H9 (cell line): ENCODE results near the gene HRH1. TPM values are rescaled to one million over a fixed set of nuclear protein-coding genes. Genes with fewer than 3 reads are reported as not detected.

Experiments
- DNase-seq: peaks from one replicate; pipeline ENCODE4 v3.0.0-alpha.2; 2017
- H2AFZ ChIP-seq: one replicate; pipeline ENCODE4 v1.6.1; 2013; ENCODE audit warnings: mild to moderate bottlenecking, low read length, control low read depth, moderate library complexity
- H2AK5ac ChIP-seq: 2 replicates; pipeline ENCODE4 v1.6.1; 2013; ENCODE audit warnings: low read length, control low read depth, mixed read lengths; ENCODE audit not compliant: insufficient read length
- H2BK120ac ChIP-seq: one replicate; pipeline ENCODE4 v1.6.1; 2013; ENCODE audit warnings: low read depth, mild to moderate bottlenecking, low read length, control low read depth, inconsistent platforms; ENCODE audit not compliant: poor library complexity, severe bottlenecking
- H2BK12ac ChIP-seq: 2 replicates; pipeline ENCODE4 v1.6.1; 2013; ENCODE audit warnings: low read length, control low read depth, mixed read lengths, low read depth; ENCODE audit not compliant: insufficient read length
- H2BK15ac ChIP-seq: 2 replicates; pipeline ENCODE4 v1.6.1; 2013; ENCODE audit warnings: low read depth, low read length, control low read depth
- H2BK20ac ChIP-seq: one replicate; pipeline ENCODE4 v1.6.1; 2013; ENCODE audit warnings: low read depth, mild to moderate bottlenecking, low read length, control low read depth, inconsistent platforms; ENCODE audit not compliant: poor library complexity, severe bottlenecking
- H2BK5ac ChIP-seq: 2 replicates; pipeline ENCODE4 v1.6.1; 2013; ENCODE audit warnings: low read length, control low read depth, mixed read lengths; ENCODE audit not compliant: insufficient read length
- H3K14ac ChIP-seq: 2 replicates; pipeline ENCODE4 v1.6.1; 2013; ENCODE audit warnings: low read length, control low read depth; ENCODE audit not compliant: insufficient read depth
- H3K18ac ChIP-seq: 2 replicates; pipeline ENCODE4 v1.6.1; 2013; ENCODE audit warnings: low read depth, mild to moderate bottlenecking, mixed read lengths, low read length, control low read depth; ENCODE audit not compliant: insufficient read length
- H3K23ac ChIP-seq: 2 replicates; pipeline ENCODE4 v1.6.1; 2013; ENCODE audit warnings: low read length, control low read depth, mixed read lengths, low read depth; ENCODE audit not compliant: insufficient read length
- H3K23me2 ChIP-seq: 2 replicates; pipeline ENCODE4 v1.6.1; 2013; ENCODE audit warnings: low read depth, mild to moderate bottlenecking, mixed read lengths, low read length, control low read depth; ENCODE audit not compliant: insufficient read length, poor library complexity, severe bottlenecking
- H3K27ac ChIP-seq: 2 replicates; pipeline ENCODE4 v1.5.1; 2013; ENCODE audit warnings: low read length, control low read depth, mixed read lengths, low read depth; ENCODE audit not compliant: insufficient read length
- H3K27me3 ChIP-seq: 2 replicates; pipeline ENCODE4 v1.6.1; 2013; ENCODE audit warnings: low read length, control low read depth, inconsistent platforms; ENCODE audit not compliant: insufficient read depth
- H3K4ac ChIP-seq: 2 replicates; pipeline ENCODE4 v1.6.1; 2013; ENCODE audit warnings: low read depth, mild to moderate bottlenecking, control low read depth, inconsistent platforms, low read length, moderate library complexity
- H3K4me1 ChIP-seq: 2 replicates; pipeline ENCODE4 v1.6.1; 2013; ENCODE audit warnings: low read length, control low read depth, inconsistent platforms; ENCODE audit not compliant: insufficient read depth
- H3K4me2 ChIP-seq: 2 replicates; pipeline ENCODE4 v1.6.1; 2013; ENCODE audit warnings: low read length, control low read depth, mixed read lengths; ENCODE audit not compliant: insufficient read length, insufficient read depth
- H3K56ac ChIP-seq: 2 replicates; pipeline ENCODE4 v1.6.1; 2013; ENCODE audit warnings: low read depth, mild to moderate bottlenecking, mixed read lengths, low read length, control low read depth; ENCODE audit not compliant: insufficient read length
- H3K79me1 ChIP-seq: 2 replicates; pipeline ENCODE4 v1.6.1; 2013; ENCODE audit warnings: low read depth, mild to moderate bottlenecking, moderate library complexity, low read length, control low read depth, inconsistent platforms; ENCODE audit not compliant: insufficient read depth, poor library complexity, severe bottlenecking
- H3K79me2 ChIP-seq: 2 replicates; pipeline ENCODE4 v1.6.1; 2013; ENCODE audit warnings: low read length, control low read depth, inconsistent platforms; ENCODE audit not compliant: insufficient read depth
- H3K9ac ChIP-seq: 2 replicates; pipeline ENCODE4 v1.6.1; 2013; ENCODE audit warnings: low read length, control low read depth, mixed read lengths; ENCODE audit not compliant: insufficient read length; ENCODE audit errors: extremely low read depth
- H3K9me3 ChIP-seq: one replicate; pipeline ENCODE4 v1.6.1; 2013; ENCODE audit warnings: low read depth, low read length, inconsistent platforms; ENCODE audit not compliant: control insufficient read depth
- H3T11ph ChIP-seq: one replicate; pipeline ENCODE4 v1.6.1; 2013; ENCODE audit warnings: mild to moderate bottlenecking, low read length, control low read depth, inconsistent platforms
- H4K20me1 ChIP-seq: one replicate; pipeline ENCODE4 v1.6.1; 2013; ENCODE audit not compliant: control insufficient read depth, insufficient read length, insufficient read depth
- H4K5ac ChIP-seq: 2 replicates; pipeline ENCODE4 v1.6.1; 2013; ENCODE audit warnings: low read depth, mild to moderate bottlenecking, mixed read lengths, low read length, control low read depth; ENCODE audit not compliant: insufficient read length
- H4K8ac ChIP-seq: replicated peaks from 2 replicates; pipeline ENCODE4 v1.6.1; 2013; ENCODE audit warnings: low read length, control low read depth, mixed read lengths, low read depth; ENCODE audit not compliant: insufficient read length
- H4K91ac ChIP-seq: 2 replicates; pipeline ENCODE4 v1.6.1; 2013; ENCODE audit warnings: low read depth, mild to moderate bottlenecking, moderate library complexity, mixed read lengths, low read length, control low read depth; ENCODE audit not compliant: insufficient read length
- H3K27ac Mint-ChIP-seq, 3 experiments: 2 replicates in 2 of 3; 3 replicates in 1 of 3; pipeline ENCODE4 v1.8.0; 2020 to 2021; ENCODE audit warnings: mixed read lengths in 3 of 3, mild to moderate bottlenecking in 1 of 3, moderate library complexity in 1 of 3
- H3K27me3 Mint-ChIP-seq: 2 replicates; pipeline ENCODE4 v1.8.0; 2021; ENCODE audit warnings: low read depth, mild to moderate bottlenecking, moderate library complexity, mixed read lengths
- H3K36me3 Mint-ChIP-seq, 3 experiments: 2 replicates in 2 of 3; 3 replicates in 1 of 3; pipeline ENCODE4 v1.8.0; 2020 to 2021; ENCODE audit warnings: low read depth in 3 of 3, mixed read lengths in 3 of 3; ENCODE audit not compliant: insufficient read depth in 1 of 3
- H3K4me1 Mint-ChIP-seq, 2 experiments: 2 replicates each; pipeline ENCODE4 v1.8.0; 2020; ENCODE audit warnings: mixed read lengths in 2 of 2
- H3K4me3 Mint-ChIP-seq, 2 experiments: 2 replicates in 1 of 2; 3 replicates in 1 of 2; pipeline ENCODE4 v1.8.0; 2020 to 2021; ENCODE audit warnings: mild to moderate bottlenecking in 2 of 2, mixed read lengths in 2 of 2, moderate library complexity in 1 of 2
- H3K9me3 Mint-ChIP-seq, 2 experiments: 2 replicates in 1 of 2; 3 replicates in 1 of 2; pipeline ENCODE4 v1.8.0; 2020; ENCODE audit warnings: mild to moderate bottlenecking in 2 of 2, mixed read lengths in 2 of 2, moderate library complexity in 1 of 2
- CTCF ChIP-seq: fragments of 200-600 bp; sonication (generic); conservative IDR thresholded peaks from 3 replicates; pipeline ENCODE4 v1.8.0; 2021; ENCODE audit warnings: antibody characterized with exemption, mild to moderate bottlenecking
- WGBS: extraction: QIAGEN DNeasy Blood & Tissue Kit; methylation state at CpG from one replicate; pipeline ENCODE4 v1.1.7; 2013; ENCODE audit warnings: missing lambda C conversion rate, low lambda C conversion rate, mixed read lengths; ENCODE audit not compliant: insufficient read length; ENCODE audit errors: extremely low coverage; 5-methylcytosine and 5-hydroxymethylcytosine counted together
- total RNA-seq: library from RNA; stranded (reverse); gene quantifications from 2 replicates; pipeline ENCODE4 v1.2.1, GENCODE V29; 2021

HRH1 gene
- total RNA-seq, 1 experiment from 2014 or later, result 0.74 TPM

DNA sequence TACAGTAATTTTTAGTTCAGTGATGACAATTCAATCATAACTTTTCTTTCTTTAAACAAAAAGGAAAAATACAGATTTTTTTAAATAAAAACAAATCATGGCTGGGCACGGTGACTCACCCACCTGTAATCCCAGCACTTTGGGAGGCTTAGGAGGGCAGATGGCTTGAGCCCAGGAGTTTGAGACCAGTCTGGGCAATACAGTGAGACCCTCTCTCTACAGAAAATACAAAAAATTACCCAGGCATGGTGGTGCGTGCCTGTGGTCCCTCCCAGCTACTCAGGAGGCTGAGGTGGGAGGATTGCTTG, 92.3 kb downstream of the HRH1 start:
- Histone ChIP-seq H3K79me1 (no peaks in the 10 kb centered on the region), H3K18ac (no peak overlapping the region), H3K4me1 (no peaks in the 10 kb centered on the region), H3K56ac (no peak overlapping the region), H4K20me1 (no peaks in the 10 kb centered on the region), H2BK5ac (no peak overlapping the region), H2AK5ac (no peak overlapping the region), H3K9me3 (no peaks in the 10 kb centered on the region), H3K14ac (no peak overlapping the region), H3K23ac (no peak overlapping the region), H3K23me2 (no peaks in the 10 kb centered on the region), H3K27ac (no peak overlapping the region), H2BK15ac (no peak overlapping the region), H2BK12ac (no peak overlapping the region), H2BK20ac (no peak overlapping the region), H3T11ph (no peak overlapping the region), H2AFZ (no peak overlapping the region), H3K79me2 (no peaks in the 10 kb centered on the region), H2BK120ac (no peak overlapping the region), H3K4ac (no peak overlapping the region), H4K8ac (no peak overlapping the region), H3K27me3 (no peaks in the 10 kb centered on the region), H4K91ac (no peak overlapping the region), H3K4me2 (no peak overlapping the region), H3K9ac (no peak overlapping the region), H4K5ac (no peak overlapping the region)
- WGBS, result no CpG with 5 or more reads among the region's 2 CpGs
- Mint-ChIP-seq H3K36me3 (no peaks in the 10 kb centered on the region), H3K27ac (no peak overlapping the region), H3K4me1 (no peaks in the 10 kb centered on the region), H3K4me3 (no peak overlapping the region), H3K9me3 (no peaks in the 10 kb centered on the region; a peak in 1 of 5 replicates), H3K27me3 (peaks cover 2% of the 10 kb centered on the region; the same call in 1 of the 2 replicates)
- DNase-seq, result no peak
- no peak for TF ChIP-seq CTCF
